Measurements from ENCODE around the gene CACNA2D4. TPM values are rescaled to one million over a fixed set of nuclear protein-coding genes. Genes with fewer than 3 reads are reported as not detected.
A peak's percentile ranks its signal among the peaks of the same experiment; 100 is the strongest.

The CACNA2D4 gene
- total RNA-seq, 1 donor from 2014 or later = not detected

DNA sequence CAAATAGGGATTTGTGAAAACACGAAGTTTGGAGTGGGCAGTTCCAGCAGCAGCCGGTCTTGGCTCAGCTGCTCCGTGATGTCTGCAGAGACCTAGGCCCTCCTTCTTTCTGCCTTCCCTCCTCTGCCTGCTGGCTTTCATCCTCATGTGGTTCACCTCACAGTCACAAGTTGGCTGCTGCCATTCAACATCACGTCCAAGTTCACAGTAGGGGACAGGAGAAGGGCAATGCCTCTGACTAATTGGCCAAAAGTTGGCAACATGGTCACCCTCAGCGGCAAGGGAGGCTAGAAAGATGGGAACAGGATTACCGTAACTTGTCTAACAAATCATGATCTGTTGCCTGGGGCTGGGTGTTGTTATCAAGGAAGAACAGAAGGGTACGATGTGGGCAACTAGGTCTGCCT, 7.8 kb upstream of the CACNA2D4 start:
- Mint-ChIP-seq H3K36me3 (ENCODE audit: unreplicated experiment) (no peaks in the 10 kb centered on the region), H3K9me3 (ENCODE audit: unreplicated experiment) (no peaks in the 10 kb centered on the region), H3K27ac (ENCODE audit: unreplicated experiment) (no peak overlapping the region), H3K27me3 (ENCODE audit: unreplicated experiment) (peaks cover 43% of the 10 kb centered on the region), H3K4me3 (ENCODE audit: unreplicated experiment) (no peak overlapping the region), H3K4me1 (ENCODE audit: unreplicated experiment) (peaks cover 18% of the 10 kb centered on the region)
- TF ChIP-seq, protein P1, sequence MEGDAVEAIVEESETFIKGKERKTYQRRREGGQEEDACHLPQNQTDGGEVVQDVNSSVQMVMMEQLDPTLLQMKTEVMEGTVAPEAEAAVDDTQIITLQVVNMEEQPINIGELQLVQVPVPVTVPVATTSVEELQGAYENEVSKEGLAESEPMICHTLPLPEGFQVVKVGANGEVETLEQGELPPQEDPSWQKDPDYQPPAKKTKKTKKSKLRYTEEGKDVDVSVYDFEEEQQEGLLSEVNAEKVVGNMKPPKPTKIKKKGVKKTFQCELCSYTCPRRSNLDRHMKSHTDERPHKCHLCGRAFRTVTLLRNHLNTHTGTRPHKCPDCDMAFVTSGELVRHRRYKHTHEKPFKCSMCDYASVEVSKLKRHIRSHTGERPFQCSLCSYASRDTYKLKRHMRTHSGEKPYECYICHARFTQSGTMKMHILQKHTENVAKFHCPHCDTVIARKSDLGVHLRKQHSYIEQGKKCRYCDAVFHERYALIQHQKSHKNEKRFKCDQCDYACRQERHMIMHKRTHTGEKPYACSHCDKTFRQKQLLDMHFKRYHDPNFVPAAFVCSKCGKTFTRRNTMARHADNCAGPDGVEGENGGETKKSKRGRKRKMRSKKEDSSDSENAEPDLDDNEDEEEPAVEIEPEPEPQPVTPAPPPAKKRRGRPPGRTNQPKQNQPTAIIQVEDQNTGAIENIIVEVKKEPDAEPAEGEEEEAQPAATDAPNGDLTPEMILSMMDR (IDR thresholded peaks at IDR 0.05) = no peak
- DNase-seq (ENCODE audit: extremely low spot score, unreplicated experiment) = no peak

- Mint-ChIP-seq H3K27me3 (ENCODE audit: unreplicated experiment) (peaks cover 46% of the 10 kb centered on the region), H3K36me3 (ENCODE audit: unreplicated experiment) (no peaks in the 10 kb centered on the region)
These were observed 7.2 kb upstream of the CACNA2D4 start for GRCh38 chr12:1925684-1926006.

GRCh38 chr12:1924996-1925683, 6.7 kb upstream of the CACNA2D4 start:
- no peak for DNase-seq (ENCODE audit: extremely low spot score, unreplicated experiment)
- TF ChIP-seq, protein P1 (IDR thresholded peaks at IDR 0.05) = no peak
- Mint-ChIP-seq H3K36me3 (ENCODE audit: unreplicated experiment) (no peaks in the 10 kb centered on the region), H3K9me3 (ENCODE audit: unreplicated experiment) (no peaks in the 10 kb centered on the region), H3K4me1 (ENCODE audit: unreplicated experiment) (peaks cover 18% of the 10 kb centered on the region), H3K4me3 (ENCODE audit: unreplicated experiment) (no peak overlapping the region), H3K27me3 (ENCODE audit: unreplicated experiment) (peaks cover 48% of the 10 kb centered on the region), H3K27ac (ENCODE audit: unreplicated experiment) (no peak overlapping the region)

More at GRCh38 chr12:1925684-1926006, 7.2 kb upstream of the CACNA2D4 start:
- no peak overlapping the region for H3K4me3 Mint-ChIP-seq (ENCODE audit: unreplicated experiment)
- no peaks in the 10 kb centered on the region for H3K9me3 Mint-ChIP-seq (ENCODE audit: unreplicated experiment)
- no peak overlapping the region for H3K27ac Mint-ChIP-seq (ENCODE audit: unreplicated experiment)
- DNase-seq (ENCODE audit: extremely low spot score, unreplicated experiment) = peak; percentile 67
- TF ChIP-seq, protein P1 (IDR thresholded peaks at IDR 0.05) = no peak
- H3K4me1 Mint-ChIP-seq (ENCODE audit: unreplicated experiment) = peaks cover 18% of the 10 kb centered on the region

DNA sequence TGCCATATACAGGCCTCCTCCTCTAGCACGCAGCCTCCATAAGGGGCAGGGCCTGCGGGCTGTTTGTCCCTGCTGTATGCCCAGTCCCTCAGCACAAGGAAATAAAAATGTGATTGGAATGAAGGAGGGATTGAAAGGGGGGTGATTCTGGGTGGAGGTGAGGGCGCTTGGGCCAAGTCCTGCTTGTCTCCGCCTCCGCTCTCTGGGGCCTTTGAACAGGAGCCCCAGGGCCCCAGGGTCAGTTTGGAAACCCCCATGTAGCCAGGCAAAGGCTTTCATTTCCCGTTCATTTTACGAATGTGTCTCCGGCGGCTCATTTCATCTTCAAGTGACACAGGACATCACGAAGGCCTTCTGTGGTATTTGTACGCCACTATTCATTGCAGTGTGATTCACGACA, 4.5 kb upstream of the CACNA2D4 start:
- TF ChIP-seq, protein P1 (IDR thresholded peaks at IDR 0.05) = no peak
- Mint-ChIP-seq H3K4me3 (ENCODE audit: unreplicated experiment) (no peak overlapping the region), H3K36me3 (ENCODE audit: unreplicated experiment) (no peaks in the 10 kb centered on the region), H3K9me3 (ENCODE audit: unreplicated experiment) (no peaks in the 10 kb centered on the region), H3K4me1 (ENCODE audit: unreplicated experiment) (peaks cover 16% of the 10 kb centered on the region), H3K27me3 (ENCODE audit: unreplicated experiment) (peaks cover 42% of the 10 kb centered on the region), H3K27ac (ENCODE audit: unreplicated experiment) (no peak overlapping the region)
- no peak for DNase-seq (ENCODE audit: extremely low spot score, unreplicated experiment)

- Mint-ChIP-seq H3K4me1 (ENCODE audit: unreplicated experiment) (peaks cover 10% of the 10 kb centered on the region), H3K27ac (ENCODE audit: unreplicated experiment) (no peak overlapping the region), H3K27me3 (ENCODE audit: unreplicated experiment) (peaks cover 42% of the 10 kb centered on the region), H3K9me3 (ENCODE audit: unreplicated experiment) (no peaks in the 10 kb centered on the region), H3K36me3 (ENCODE audit: unreplicated experiment) (no peaks in the 10 kb centered on the region), H3K4me3 (ENCODE audit: unreplicated experiment) (no peak overlapping the region)
- TF ChIP-seq, protein P1 (IDR thresholded peaks at IDR 0.05) = no peak
- DNase-seq (ENCODE audit: extremely low spot score, unreplicated experiment) = peak; percentile 75
These were observed 3.7 kb upstream of the CACNA2D4 start for GRCh38 chr12:1922075-1922709.

Measured in osteocyte (in vitro differentiated cells).